HepG2 (cell line): ENCODE data around the gene ISG20L2. TPM values are rescaled to one million over a fixed set of nuclear protein-coding genes. Genes with fewer than 3 reads are reported as not detected.

Experiments
- BCL6 ChIP-seq: IDR thresholded peaks from 2 replicates; pipeline ENCODE4 v1.6.1; 2016; ENCODE audit warnings: missing genetic modification reagents, missing compliant biosample characterization
- FOXO1 ChIP-seq: sonication (generic); formaldehyde crosslinking; IDR thresholded peaks from 2 replicates; pipeline ENCODE4 v1.4.0; 2020; ENCODE audit warnings: missing genetic modification reagents
- GPN1 ChIP-seq: sonication (generic); formaldehyde crosslinking; IDR thresholded peaks from 2 replicates; pipeline ENCODE4 v1.5.1; 2020; ENCODE audit warnings: missing genetic modification reagents, borderline replicate concordance
- HES4 ChIP-seq: sonication (generic); formaldehyde crosslinking; IDR thresholded peaks from 2 replicates; pipeline ENCODE4 v1.9.0; 2021; ENCODE audit warnings: mild to moderate bottlenecking, missing genetic modification reagents, borderline replicate concordance
- POGZ ChIP-seq: sonication (generic); formaldehyde crosslinking; IDR thresholded peaks from 2 replicates; pipeline ENCODE4 v1.4.0; 2020; ENCODE audit warnings: mild to moderate bottlenecking, missing genetic modification reagents
- ZNF180 ChIP-seq: sonication (generic); formaldehyde crosslinking; IDR thresholded peaks from 2 replicates; pipeline ENCODE4 v1.4.0; 2020; ENCODE audit warnings: low read depth, missing genetic modification reagents, borderline replicate concordance
- ZNF225 ChIP-seq: sonication (generic); formaldehyde crosslinking; IDR thresholded peaks from 2 replicates; pipeline ENCODE4 v1.4.0; 2020; ENCODE audit warnings: mild to moderate bottlenecking, missing genetic modification reagents
- ZNF296 ChIP-seq: sonication (generic); formaldehyde crosslinking; conservative IDR thresholded peaks from 2 replicates; pipeline ENCODE4 v1.5.0; 2020; ENCODE audit warnings: mild to moderate bottlenecking, missing genetic modification reagents
- ZNF317 ChIP-seq: sonication (generic); formaldehyde crosslinking; IDR thresholded peaks from 2 replicates; pipeline ENCODE4 v1.5.0; 2020; ENCODE audit warnings: mild to moderate bottlenecking, missing genetic modification reagents
- ZNF572 ChIP-seq: sonication (generic); formaldehyde crosslinking; IDR thresholded peaks from 2 replicates; pipeline ENCODE4 v1.5.1; 2020; ENCODE audit warnings: mild to moderate bottlenecking, missing genetic modification reagents
- ZNF678 ChIP-seq: sonication (generic); formaldehyde crosslinking; IDR thresholded peaks from 2 replicates; pipeline ENCODE4 v1.4.0; 2020; ENCODE audit warnings: mild to moderate bottlenecking, missing genetic modification reagents
- ZNF782 ChIP-seq: sonication (generic); formaldehyde crosslinking; IDR thresholded peaks from 2 replicates; pipeline ENCODE4 v1.4.0; 2020; ENCODE audit warnings: missing genetic modification reagents, mild to moderate bottlenecking, borderline replicate concordance
- ZNF816 ChIP-seq: sonication (generic); formaldehyde crosslinking; IDR thresholded peaks from 2 replicates; pipeline ENCODE4 v1.8.0; 2022; ENCODE audit warnings: missing genetic modification reagents, mild to moderate bottlenecking, borderline replicate concordance
- polyA plus RNA-seq, 8 experiments: library from polyadenylated mRNA; depleted of rRNA in 3 of 8; stranded (reverse) in 7 of 8; unstranded in 1 of 8; fragments of >200 nt; fragmentation: Illumina TruSeq in 4 of 8; extraction: Trizol in 4 of 8; gene quantifications; 2 replicates each; pipeline versions ENCODE4 v1.2.1 to v1.2.3, GENCODE V29; 2011 to 2016; ENCODE audit warnings: low read depth in 4 of 8, missing spikeins in 1 of 8, mixed read lengths in 1 of 8; ENCODE audit not compliant: insufficient read depth in 1 of 8
- total RNA-seq, 5 experiments: library from RNA; depleted of rRNA; stranded (reverse); fragments of >200 nt; fragmentation: Illumina TruSeq; extraction: Trizol; gene quantifications; 2 replicates each; pipeline ENCODE4 v1.2.3, GENCODE V29; 2016; ENCODE audit warnings: low read depth in 1 of 5
- TF ChIP-seq, protein P1 (sequence below): sonication (generic); formaldehyde crosslinking; IDR thresholded peaks from 2 replicates; pipeline ENCODE4 v1.9.0; 2021; ENCODE audit warnings: missing genetic modification reagents, borderline replicate concordance
- TF ChIP-seq, protein P2 (sequence below): sonication (generic); formaldehyde crosslinking; IDR thresholded peaks from 2 replicates; pipeline ENCODE4 v1.4.0; 2020; ENCODE audit warnings: low read depth, mild to moderate bottlenecking, missing genetic modification reagents
- TF ChIP-seq, protein P3 (sequence below): sonication (generic); formaldehyde crosslinking; IDR thresholded peaks from 2 replicates; pipeline ENCODE4 v1.9.0; 2022; ENCODE audit warnings: low read depth, missing genetic modification reagents
- TF ChIP-seq, protein P4 (sequence below): sonication (generic); formaldehyde crosslinking; IDR thresholded peaks from 2 replicates; pipeline ENCODE4 v1.5.0; 2020; ENCODE audit warnings: mild to moderate bottlenecking, missing genetic modification reagents
- TF ChIP-seq, protein P5 (sequence below): sonication (generic); formaldehyde crosslinking; conservative IDR thresholded peaks from 2 replicates; pipeline ENCODE4 v1.8.0; 2022; ENCODE audit warnings: missing genetic modification reagents
- TF ChIP-seq, protein P6 (sequence below): sonication (generic); formaldehyde crosslinking; IDR thresholded peaks from 2 replicates; pipeline ENCODE4 v1.4.0; 2020; ENCODE audit warnings: mild to moderate bottlenecking, missing genetic modification reagents

Gene ISG20L2
- total and polyA plus RNA-seq, 2 of the 13 experiments (the other 11 are each of a cell fraction or from before 2014, with no cell fraction given) = 19.8 to 21.3 TPM

DNA sequence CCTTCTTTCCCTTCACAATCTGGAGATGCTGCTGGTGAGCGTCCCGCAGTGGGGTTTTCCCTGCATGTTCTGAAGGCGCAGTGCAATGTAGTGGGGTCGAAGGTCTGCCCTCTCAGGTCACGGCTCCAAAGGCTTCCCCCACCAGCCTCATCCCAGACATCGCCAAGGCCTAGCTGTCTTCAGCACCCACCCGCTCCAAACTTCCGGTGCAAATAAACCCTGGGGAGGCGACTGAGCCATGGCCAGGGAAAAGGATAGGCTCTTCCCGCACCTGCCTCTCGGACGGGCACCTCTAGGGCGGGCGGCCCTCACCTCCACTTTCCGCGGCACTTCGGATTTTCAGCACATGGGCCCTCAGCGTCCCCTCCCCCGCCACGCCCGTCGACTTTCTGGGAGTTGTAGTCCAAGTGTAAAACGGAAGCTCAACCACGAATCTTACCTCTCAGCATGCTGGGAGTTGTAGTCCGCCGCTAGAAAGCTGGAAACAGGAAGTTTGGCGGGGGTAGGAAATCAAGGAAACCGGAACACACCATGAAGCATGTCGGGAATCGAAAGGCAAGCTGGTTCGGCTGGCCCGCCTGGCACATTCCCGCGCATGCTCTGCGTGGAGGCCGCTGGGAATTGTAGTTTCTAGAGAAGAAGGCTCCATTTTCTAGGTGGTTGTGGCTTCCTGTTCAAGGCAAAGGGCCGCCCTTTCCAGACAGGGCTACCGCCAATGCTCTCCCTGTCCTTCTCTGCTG lies 12.3 kb upstream of the ISG20L2 start, which contains the start of gene MRPL24 (continued):
- TF ChIP-seq ZNF296 (CRISPR knock-in tag) (peak; percentile 61; the same call in 1 of the 2 replicates), HES4 (no peak), ZNF225 (peak; percentile 25; the same call in 1 of the 2 replicates), ZNF816 (CRISPR knock-in tag) (no peak), BCL6 (CRISPR knock-in tag) (peak; percentile 58; the same call in 1 of the 2 replicates), ZNF317 (CRISPR knock-in tag) (peak; percentile 85; the same call in 1 of the 2 replicates), POGZ (CRISPR knock-in tag) (peak; percentile 76), GPN1 (no peak), ZNF782 (CRISPR knock-in tag) (peak; percentile 80), ZNF180 (no peak; the same call in 1 of the 2 replicates), FOXO1 (CRISPR knock-in tag) (0 out of 2 replicates have a peak, but pooled peaks have one; percentile 29), ZNF572 (CRISPR knock-in tag) (0 out of 2 replicates have a peak, but pooled peaks have one; percentile 36), ZNF678 (CRISPR knock-in tag) (0 out of 2 replicates have a peak, but pooled peaks have one; percentile 61)
- TF ChIP-seq, protein P1, sequence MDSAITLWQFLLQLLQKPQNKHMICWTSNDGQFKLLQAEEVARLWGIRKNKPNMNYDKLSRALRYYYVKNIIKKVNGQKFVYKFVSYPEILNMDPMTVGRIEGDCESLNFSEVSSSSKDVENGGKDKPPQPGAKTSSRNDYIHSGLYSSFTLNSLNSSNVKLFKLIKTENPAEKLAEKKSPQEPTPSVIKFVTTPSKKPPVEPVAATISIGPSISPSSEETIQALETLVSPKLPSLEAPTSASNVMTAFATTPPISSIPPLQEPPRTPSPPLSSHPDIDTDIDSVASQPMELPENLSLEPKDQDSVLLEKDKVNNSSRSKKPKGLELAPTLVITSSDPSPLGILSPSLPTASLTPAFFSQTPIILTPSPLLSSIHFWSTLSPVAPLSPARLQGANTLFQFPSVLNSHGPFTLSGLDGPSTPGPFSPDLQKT = peak; percentile 28; the same call in 1 of the 2 replicates
- TF ChIP-seq, protein P2, sequence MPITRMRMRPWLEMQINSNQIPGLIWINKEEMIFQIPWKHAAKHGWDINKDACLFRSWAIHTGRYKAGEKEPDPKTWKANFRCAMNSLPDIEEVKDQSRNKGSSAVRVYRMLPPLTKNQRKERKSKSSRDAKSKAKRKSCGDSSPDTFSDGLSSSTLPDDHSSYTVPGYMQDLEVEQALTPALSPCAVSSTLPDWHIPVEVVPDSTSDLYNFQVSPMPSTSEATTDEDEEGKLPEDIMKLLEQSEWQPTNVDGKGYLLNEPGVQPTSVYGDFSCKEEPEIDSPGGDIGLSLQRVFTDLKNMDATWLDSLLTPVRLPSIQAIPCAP (CRISPR knock-in tag) = no peak; the same call in 1 of the 2 replicates
- TF ChIP-seq, protein P3, sequence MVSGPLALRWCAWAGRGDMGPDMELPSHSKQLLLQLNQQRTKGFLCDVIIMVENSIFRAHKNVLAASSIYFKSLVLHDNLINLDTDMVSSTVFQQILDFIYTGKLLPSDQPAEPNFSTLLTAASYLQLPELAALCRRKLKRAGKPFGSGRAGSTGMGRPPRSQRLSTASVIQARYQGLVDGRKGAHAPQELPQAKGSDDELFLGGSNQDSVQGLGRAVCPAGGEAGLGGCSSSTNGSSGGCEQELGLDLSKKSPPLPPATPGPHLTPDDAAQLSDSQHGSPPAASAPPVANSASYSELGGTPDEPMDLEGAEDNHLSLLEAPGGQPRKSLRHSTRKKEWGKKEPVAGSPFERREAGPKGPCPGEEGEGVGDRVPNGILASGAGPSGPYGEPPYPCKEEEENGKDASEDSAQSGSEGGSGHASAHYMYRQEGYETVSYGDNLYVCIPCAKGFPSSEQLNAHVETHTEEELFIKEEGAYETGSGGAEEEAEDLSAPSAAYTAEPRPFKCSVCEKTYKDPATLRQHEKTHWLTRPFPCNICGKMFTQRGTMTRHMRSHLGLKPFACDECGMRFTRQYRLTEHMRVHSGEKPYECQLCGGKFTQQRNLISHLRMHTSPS = peak; percentile 63; the same call in 1 of the 2 replicates
- TF ChIP-seq, protein P4, sequence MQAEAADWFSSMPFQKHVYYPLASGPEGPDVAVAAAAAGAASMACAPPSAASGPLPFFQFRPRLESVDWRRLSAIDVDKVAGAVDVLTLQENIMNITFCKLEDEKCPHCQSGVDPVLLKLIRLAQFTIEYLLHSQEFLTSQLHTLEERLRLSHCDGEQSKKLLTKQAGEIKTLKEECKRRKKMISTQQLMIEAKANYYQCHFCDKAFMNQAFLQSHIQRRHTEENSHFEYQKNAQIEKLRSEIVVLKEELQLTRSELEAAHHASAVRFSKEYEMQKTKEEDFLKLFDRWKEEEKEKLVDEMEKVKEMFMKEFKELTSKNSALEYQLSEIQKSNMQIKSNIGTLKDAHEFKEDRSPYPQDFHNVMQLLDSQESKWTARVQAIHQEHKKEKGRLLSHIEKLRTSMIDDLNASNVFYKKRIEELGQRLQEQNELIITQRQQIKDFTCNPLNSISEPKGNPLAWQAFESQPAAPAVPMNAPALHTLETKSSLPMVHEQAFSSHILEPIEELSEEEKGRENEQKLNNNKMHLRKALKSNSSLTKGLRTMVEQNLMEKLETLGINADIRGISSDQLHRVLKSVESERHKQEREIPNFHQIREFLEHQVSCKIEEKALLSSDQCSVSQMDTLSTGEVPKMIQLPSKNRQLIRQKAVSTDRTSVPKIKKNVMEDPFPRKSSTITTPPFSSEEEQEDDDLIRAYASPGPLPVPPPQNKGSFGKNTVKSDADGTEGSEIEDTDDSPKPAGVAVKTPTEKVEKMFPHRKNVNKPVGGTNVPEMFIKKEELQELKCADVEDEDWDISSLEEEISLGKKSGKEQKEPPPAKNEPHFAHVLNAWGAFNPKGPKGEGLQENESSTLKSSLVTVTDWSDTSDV (CRISPR knock-in tag) = no peak
- TF ChIP-seq, protein P5, sequence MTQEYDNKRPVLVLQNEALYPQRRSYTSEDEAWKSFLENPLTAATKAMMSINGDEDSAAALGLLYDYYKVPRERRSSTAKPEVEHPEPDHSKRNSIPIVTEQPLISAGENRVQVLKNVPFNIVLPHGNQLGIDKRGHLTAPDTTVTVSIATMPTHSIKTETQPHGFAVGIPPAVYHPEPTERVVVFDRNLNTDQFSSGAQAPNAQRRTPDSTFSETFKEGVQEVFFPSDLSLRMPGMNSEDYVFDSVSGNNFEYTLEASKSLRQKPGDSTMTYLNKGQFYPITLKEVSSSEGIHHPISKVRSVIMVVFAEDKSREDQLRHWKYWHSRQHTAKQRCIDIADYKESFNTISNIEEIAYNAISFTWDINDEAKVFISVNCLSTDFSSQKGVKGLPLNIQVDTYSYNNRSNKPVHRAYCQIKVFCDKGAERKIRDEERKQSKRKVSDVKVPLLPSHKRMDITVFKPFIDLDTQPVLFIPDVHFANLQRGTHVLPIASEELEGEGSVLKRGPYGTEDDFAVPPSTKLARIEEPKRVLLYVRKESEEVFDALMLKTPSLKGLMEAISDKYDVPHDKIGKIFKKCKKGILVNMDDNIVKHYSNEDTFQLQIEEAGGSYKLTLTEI (CRISPR knock-in tag) = no peak
- TF ChIP-seq, protein P6, sequence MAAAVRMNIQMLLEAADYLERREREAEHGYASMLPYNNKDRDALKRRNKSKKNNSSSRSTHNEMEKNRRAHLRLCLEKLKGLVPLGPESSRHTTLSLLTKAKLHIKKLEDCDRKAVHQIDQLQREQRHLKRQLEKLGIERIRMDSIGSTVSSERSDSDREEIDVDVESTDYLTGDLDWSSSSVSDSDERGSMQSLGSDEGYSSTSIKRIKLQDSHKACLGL (CRISPR knock-in tag) = peak; percentile 94
